Measurements from ENCODE around the gene ZNRF3.
"Not testable (repeated sequence)": the region's sequence is repeated elsewhere in the genome, so short reads cannot be mapped to it uniquely, and the experiment has no call there.

The ZNRF3 gene

GRCh38 chr22:29072979-29073617 is 189.7 kb downstream of the ZNRF3 start, which contains the start of gene KREMEN1:
TSS of gene KREMEN1 (plus strand) at chr22:29073035. CDS start at chr22:29073131, 96 bp downstream.
- DNase-seq, result no peak

- no peak for DNase-seq
These were observed 190.4 kb downstream of the ZNRF3 start for GRCh38 chr22:29073618-29074275.

- DNase-seq, result no peak
These were observed 191.0 kb downstream of the ZNRF3 start for GRCh38 chr22:29074276-29074772.

- no peak for DNase-seq
These were observed 194.9 kb downstream of the ZNRF3 start for GRCh38 chr22:29078036-29078868.

- DNase-seq, result no peak
These were observed 195.5 kb downstream of the ZNRF3 start for GRCh38 chr22:29078869-29079207.

GRCh38 chr22:29079218-29079901 is 196.0 kb downstream of the ZNRF3 start:
- DNase-seq, result no peak

GRCh38 chr22:29080106-29080975 is 197.0 kb downstream of the ZNRF3 start:
- DNase-seq, result no peak

GRCh38 chr22:29081517-29082236 is 198.3 kb downstream of the ZNRF3 start:
- no peak for DNase-seq

- no peak for DNase-seq
These were observed 199.6 kb downstream of the ZNRF3 start for GRCh38 chr22:29082826-29083545.

GRCh38 chr22:29083576-29083932 is 200.2 kb downstream of the ZNRF3 start:
- DNase-seq, result not testable (repeated sequence)

- DNase-seq, result no peak
These were observed 200.7 kb downstream of the ZNRF3 start for GRCh38 chr22:29083933-29084591.

GRCh38 chr22:29087012-29087411 is 203.6 kb downstream of the ZNRF3 start:
- DNase-seq, result no peak

GRCh38 chr22:29088809-29089208 is 205.4 kb downstream of the ZNRF3 start:
- no peak for DNase-seq

GRCh38 chr22:29089507-29089906 is 206.1 kb downstream of the ZNRF3 start:
- no peak for DNase-seq

- no peak for DNase-seq
These were observed 206.7 kb downstream of the ZNRF3 start for GRCh38 chr22:29090039-29090438.

GRCh38 chr22:29092243-29092642 is 208.9 kb downstream of the ZNRF3 start:
- no peak for DNase-seq

GRCh38 chr22:29093030-29093429 is 209.7 kb downstream of the ZNRF3 start:
- DNase-seq, result no peak

GRCh38 chr22:29093501-29094300 is 210.3 kb downstream of the ZNRF3 start:
- DNase-seq, result no peak

- DNase-seq, result no peak
These were observed 212.1 kb downstream of the ZNRF3 start for GRCh38 chr22:29095459-29095858.

Measured in central memory CD4-positive, alpha-beta T cell (primary cell).